ENCODE measurements around the gene SMURF1. TPM values are rescaled to one million over a fixed set of nuclear protein-coding genes. Genes with fewer than 3 reads are reported as not detected.

The SMURF1 gene
- total RNA-seq, 4 donors from 2014 or later: 28.2 to 35.4 (median 31.1) TPM

- no peak for TF ChIP-seq EP300 (IDR thresholded peaks at IDR 0.05)
- TF ChIP-seq CTCF (IDR thresholded peaks at IDR 0.05): no peak
- no peak for TF ChIP-seq POLR2A (IDR thresholded peaks at IDR 0.05)
- Histone ChIP-seq H3K9me3 (no peaks in the 10 kb centered on the region), H3K4me1 (no peaks in the 10 kb centered on the region), H3K27me3 (no peaks in the 10 kb centered on the region), H3K36me3 (no peaks in the 10 kb centered on the region), H3K27ac (no peak overlapping the region), H3K4me3 (no peak overlapping the region)
- DNase-seq (ENCODE audit: low spot score in 2 of 2): no peak
Observed at GRCh38 chr7:99156649-99157048, 12.7 kb upstream of the SMURF1 start.

- H3K4me1 ChIP-seq: no peaks in the 10 kb centered on the region
- TF ChIP-seq POLR2A (IDR thresholded peaks at IDR 0.05) (no peak), EP300 (IDR thresholded peaks at IDR 0.05) (no peak), CTCF (IDR thresholded peaks at IDR 0.05) (no peak)
- no peak for DNase-seq (ENCODE audit: low spot score in 2 of 2)
- H3K27ac ChIP-seq: no peak overlapping the region
- H3K27me3 ChIP-seq: no peaks in the 10 kb centered on the region
- H3K36me3 ChIP-seq: no peaks in the 10 kb centered on the region
- H3K9me3 ChIP-seq: no peaks in the 10 kb centered on the region
- H3K4me3 ChIP-seq: no peak overlapping the region
- WGBS, 2 donors: 58 to 77% methylated on average over 1 of the region's 1 CpG
Observed at GRCh38 chr7:99155211-99155610, 11.3 kb upstream of the SMURF1 start.

GRCh38 chr7:99146979-99147378 lies 3.1 kb upstream of the SMURF1 start:
- no peak overlapping the region for H3K27ac ChIP-seq
- no peak for TF ChIP-seq CTCF (IDR thresholded peaks at IDR 0.05)
- no peak for TF ChIP-seq POLR2A (IDR thresholded peaks at IDR 0.05)
- no peak for TF ChIP-seq EP300 (IDR thresholded peaks at IDR 0.05)
- H3K4me3 ChIP-seq: no peak overlapping the region
- H3K27me3 ChIP-seq: no peaks in the 10 kb centered on the region
- WGBS, 2 donors: 79 to 88% methylated on average over 4 of the region's 4 CpGs
- DNase-seq (ENCODE audit: low spot score in 2 of 2): no peak
- no peaks in the 10 kb centered on the region for H3K9me3 ChIP-seq
- H3K36me3 ChIP-seq: no peaks in the 10 kb centered on the region
- H3K4me1 ChIP-seq: peaks cover 0 to 12% (median 2%) of the 10 kb centered on the region in 4 donors

- WGBS, 2 donors: 0% methylated on average over 3 to 21 of the region's 46 CpGs
- Histone ChIP-seq H3K4me3 (peak overlapping the region; percentile 87 to 100 (median 98)), H3K4me1 (peaks cover 0 to 46% (median 21%) of the 10 kb centered on the region in 4 donors), H3K27ac (peak overlapping the region; percentile 99 to 100 (median 100)), H3K9me3 (no peaks in the 10 kb centered on the region), H3K27me3 (no peaks in the 10 kb centered on the region), H3K36me3 (no peaks in the 10 kb centered on the region)
- peak in 1 of 2 donors; percentile 24 for TF ChIP-seq EP300 (IDR thresholded peaks at IDR 0.05)
- no peak for TF ChIP-seq POLR2A (IDR thresholded peaks at IDR 0.05)
- DNase-seq (ENCODE audit: low spot score in 2 of 2): no peak
Observed at GRCh38 chr7:99143521-99143852, 421 bp downstream of the SMURF1 start.

GRCh38 chr7:99142727-99143520 lies 984 bp downstream of the SMURF1 start:
- no peaks in the 10 kb centered on the region for H3K36me3 ChIP-seq
- peaks cover 0 to 51% (median 23%) of the 10 kb centered on the region in 4 donors for H3K4me1 ChIP-seq
- DNase-seq (ENCODE audit: low spot score in 2 of 2): peak; percentile 96 to 99
- H3K4me3 ChIP-seq: peak overlapping the region; percentile 87 to 100 (median 98)
- no peaks in the 10 kb centered on the region for H3K27me3 ChIP-seq
- no peaks in the 10 kb centered on the region for H3K9me3 ChIP-seq
- 6 to 8% methylated on average over 23 to 33 of the region's 33 CpGs for WGBS, 2 donors
- TF ChIP-seq CTCF (IDR thresholded peaks at IDR 0.05) (no peak), EP300 (IDR thresholded peaks at IDR 0.05) (no peak), POLR2A (IDR thresholded peaks at IDR 0.05) (no peak)
- peak overlapping the region; percentile 99 to 100 (median 100) for H3K27ac ChIP-seq
